PC-3 (cell line): ENCODE results near the gene RPS6KA2. TPM values are rescaled to one million over a fixed set of nuclear protein-coding genes. Genes with fewer than 3 reads are reported as not detected.

Source experiments
- ATAC-seq: fragments of 200-7000 bp; cut with Tn5 transposase; 2 replicates; pipeline ENCODE4 v1.9.1; 2020; ENCODE audit warnings: mild to moderate bottlenecking, moderate library complexity
- BruUV-seq: library from RNA; stranded (reverse); fragments of 400-500 nt; replicated peaks from 2 replicates; lab custom pipeline; 2021; lab: Mats Ljungman, UMichigan
- CTCF ChIA-PET: fragments of 300-600 bp; sonication (Branson Sonifier 250); formaldehyde crosslinking; loops from one replicate; lab custom pipeline; 2022; ENCODE audit warnings: antibody characterized with exemption; lab: Charles Lee
- POLR2A ChIA-PET: fragments of 300-600 bp; sonication (Branson Sonifier 250); formaldehyde crosslinking; loops from one replicate; lab custom pipeline; 2022; ENCODE audit warnings: antibody characterized with exemption; ENCODE audit not compliant: unreplicated experiment; lab: Charles Lee
- DNase-seq: peaks from one replicate; pipeline ENCODE4 v3.0.0-alpha.2; 2015
- H2AFZ ChIP-seq: fragments of 300-600 bp; sonication (generic); 2 replicates; pipeline ENCODE4 v1.6.0; 2016; ENCODE audit warnings: antibody characterized with exemption, low read length
- H3F3A ChIP-seq: fragments of 300-600 bp; sonication (generic); one replicate; pipeline ENCODE4 v1.6.0; 2017; ENCODE audit warnings: antibody characterized with exemption, low read length, control low read depth, mild to moderate bottlenecking; ENCODE audit not compliant: unreplicated experiment
- H3K27ac ChIP-seq: fragments of 300-600 bp; sonication (generic); 2 replicates; pipeline ENCODE4 v1.5.1; 2016; ENCODE audit warnings: mild to moderate bottlenecking, low read length
- H3K27me3 ChIP-seq: fragments of 300-600 bp; sonication (generic); 2 replicates; pipeline ENCODE4 v1.6.1; 2016; ENCODE audit warnings: low read length, mixed read lengths
- H3K36me3 ChIP-seq: fragments of 300-600 bp; sonication (generic); 2 replicates; pipeline ENCODE4 v1.6.1; 2016; ENCODE audit warnings: low read depth, mixed run types, low read length, mixed read lengths
- H3K4me1 ChIP-seq: fragments of 300-600 bp; sonication (generic); 2 replicates; pipeline ENCODE4 v1.5.1; 2016; ENCODE audit warnings: low read length; ENCODE audit not compliant: insufficient read depth
- H3K4me2 ChIP-seq: fragments of 300-600 bp; sonication (generic); 2 replicates; pipeline ENCODE4 v1.6.0; 2016; ENCODE audit warnings: low read length
- H3K4me3 ChIP-seq: fragments of 300-600 bp; sonication (generic); 2 replicates; pipeline ENCODE4 v1.5.1; 2016; ENCODE audit warnings: mild to moderate bottlenecking, low read length, mixed read lengths
- H3K79me2 ChIP-seq: fragments of 300-600 bp; sonication (generic); 2 replicates; pipeline ENCODE4 v1.6.1; 2017; ENCODE audit warnings: low read length, mixed read lengths
- H3K9ac ChIP-seq: fragments of 300-600 bp; sonication (generic); 2 replicates; pipeline ENCODE4 v1.6.0; 2016; ENCODE audit warnings: mild to moderate bottlenecking, low read length
- H3K9me2 ChIP-seq: fragments of 300-600 bp; sonication (generic); replicated peaks from 2 replicates; pipeline ENCODE4 v1.6.1; 2016; ENCODE audit warnings: mixed run types, low read length, mixed read lengths
- H3K9me3 ChIP-seq: fragments of 300-600 bp; sonication (generic); 2 replicates; pipeline ENCODE4 v1.6.1; 2016; ENCODE audit warnings: low read length, mixed read lengths
- H4K20me1 ChIP-seq: fragments of 300-600 bp; sonication (generic); 2 replicates; pipeline ENCODE4 v1.6.1; 2016; ENCODE audit warnings: low read length, mixed read lengths
- EZH2 ChIP-seq: fragments of 300-600 bp; sonication (generic); IDR thresholded peaks from one replicate; pipeline ENCODE4 v1.6.1; 2017; ENCODE audit warnings: antibody characterized with exemption, mild to moderate bottlenecking, low read length; ENCODE audit not compliant: unreplicated experiment
- EZH2phosphoT487 ChIP-seq: fragments of 300-600 bp; sonication (generic); IDR thresholded peaks from 2 replicates; pipeline ENCODE4 v1.6.1; 2018; ENCODE audit warnings: mild to moderate bottlenecking, antibody characterized with exemption, low read length, borderline replicate concordance
- intact Hi-C: fragments of 100-400 bp; cut with micrococcal nuclease; formaldehyde crosslinking; loops from 2 replicates; pipeline ENCODE4 v1.9.0; 2023
- total RNA-seq: library from RNA; depleted of rRNA; stranded (reverse); fragments of >200 nt; gene quantifications from 2 replicates; pipeline ENCODE4 v1.2.3, GENCODE V29; 2014
- TF ChIP-seq, protein P1 (sequence below): fragments of 300-600 bp; sonication (generic); conservative IDR thresholded peaks from 2 replicates; pipeline ENCODE4 v1.5.1; 2017; ENCODE audit warnings: antibody characterized with exemption, low read depth, mild to moderate bottlenecking, low read length

RPS6KA2 gene
- total RNA-seq, 1 experiment from 2014 or later, result 5.1 TPM

GRCh38 chr6:166382500-166382932, 244.5 kb downstream of the RPS6KA2 start:
- Histone ChIP-seq H3F3A (no peaks in the 10 kb centered on the region), H3K9ac (peak overlapping the region; percentile 41; the same call in 1 of the 2 replicates), H2AFZ (peak overlapping the region; percentile 95), H3K79me2 (no peaks in the 10 kb centered on the region), H3K4me2 (peak overlapping the region; percentile 93), H3K9me2 (no peaks in the 10 kb centered on the region), H3K36me3 (no peaks in the 10 kb centered on the region), H3K9me3 (no peaks in the 10 kb centered on the region), H3K27me3 (no peaks in the 10 kb centered on the region), H4K20me1 (no peaks in the 10 kb centered on the region), H3K4me3 (peak overlapping the region; percentile 88), H3K4me1 (peaks cover 4% of the 10 kb centered on the region), H3K27ac (no peak overlapping the region)
- intact Hi-C loops, result loop anchor here (2.0 to 5.0 kb wide), 3 partner anchors 40 to 105 kb away; partner anchors contain the start of gene SFT2D1
- TF ChIP-seq EZH2 (no peak), EZH2phosphoT487 (no peak)
- TF ChIP-seq, protein P1, sequence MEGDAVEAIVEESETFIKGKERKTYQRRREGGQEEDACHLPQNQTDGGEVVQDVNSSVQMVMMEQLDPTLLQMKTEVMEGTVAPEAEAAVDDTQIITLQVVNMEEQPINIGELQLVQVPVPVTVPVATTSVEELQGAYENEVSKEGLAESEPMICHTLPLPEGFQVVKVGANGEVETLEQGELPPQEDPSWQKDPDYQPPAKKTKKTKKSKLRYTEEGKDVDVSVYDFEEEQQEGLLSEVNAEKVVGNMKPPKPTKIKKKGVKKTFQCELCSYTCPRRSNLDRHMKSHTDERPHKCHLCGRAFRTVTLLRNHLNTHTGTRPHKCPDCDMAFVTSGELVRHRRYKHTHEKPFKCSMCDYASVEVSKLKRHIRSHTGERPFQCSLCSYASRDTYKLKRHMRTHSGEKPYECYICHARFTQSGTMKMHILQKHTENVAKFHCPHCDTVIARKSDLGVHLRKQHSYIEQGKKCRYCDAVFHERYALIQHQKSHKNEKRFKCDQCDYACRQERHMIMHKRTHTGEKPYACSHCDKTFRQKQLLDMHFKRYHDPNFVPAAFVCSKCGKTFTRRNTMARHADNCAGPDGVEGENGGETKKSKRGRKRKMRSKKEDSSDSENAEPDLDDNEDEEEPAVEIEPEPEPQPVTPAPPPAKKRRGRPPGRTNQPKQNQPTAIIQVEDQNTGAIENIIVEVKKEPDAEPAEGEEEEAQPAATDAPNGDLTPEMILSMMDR, result no peak
- POLR2A ChIA-PET, result no interaction called here
- CTCF ChIA-PET, result no interaction called here
- ATAC-seq (no peak), DNase-seq (no peak)
- no TSS peak for BruUV-seq

DNA sequence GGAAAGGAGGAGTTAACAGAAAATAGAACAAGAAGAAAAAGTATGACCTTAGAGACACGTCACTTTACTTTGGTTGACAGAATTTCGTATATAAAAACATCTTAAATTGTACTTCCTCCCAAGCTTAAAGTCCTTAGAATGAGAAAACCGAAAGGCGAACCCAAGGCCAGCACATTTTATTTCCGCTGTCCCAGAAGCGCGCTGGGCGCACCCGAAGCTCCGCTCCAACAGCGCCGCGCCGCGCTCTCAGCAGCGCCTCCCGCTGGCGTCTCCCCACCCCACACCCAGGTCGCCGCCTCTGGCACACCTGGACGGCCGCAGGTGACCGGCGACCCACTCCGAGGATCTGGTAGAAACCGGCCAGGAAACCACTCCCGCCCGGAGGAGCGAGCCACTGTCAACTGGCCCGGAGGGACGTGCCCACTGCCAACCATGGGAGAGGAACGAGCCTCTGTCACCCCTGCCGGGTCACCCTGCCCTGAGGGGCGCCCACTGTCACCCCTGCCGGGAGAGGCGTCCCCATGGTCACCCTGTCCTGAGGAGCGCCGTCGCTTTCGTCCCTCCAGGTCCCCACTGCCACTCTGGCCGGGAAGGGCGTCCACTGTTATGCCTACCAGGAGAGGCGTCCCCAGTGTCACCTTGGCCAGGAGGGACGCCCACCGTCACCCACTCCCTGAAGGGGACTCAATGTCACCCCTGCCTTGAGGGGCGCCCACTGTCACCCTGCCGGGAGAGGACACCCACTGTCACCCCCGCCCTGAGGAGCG, 245.1 kb downstream of the RPS6KA2 start:
- peak; percentile 48 for ATAC-seq
- no TSS peak for BruUV-seq
- H2AFZ ChIP-seq, result peak overlapping the region; percentile 95
- peak overlapping the region; percentile 88 for H3K4me3 ChIP-seq
- no peak overlapping the region for H3K27ac ChIP-seq
- no peaks in the 10 kb centered on the region for H3K36me3 ChIP-seq
- peak overlapping the region; percentile 93 for H3K4me2 ChIP-seq
- TF ChIP-seq EZH2 (no peak), EZH2phosphoT487 (no peak)
- TF ChIP-seq, protein P1, result peak; percentile 72
- H3K9me2 ChIP-seq, result no peaks in the 10 kb centered on the region
- H3K9me3 ChIP-seq, result no peaks in the 10 kb centered on the region
- intact Hi-C loops, result loop anchor here (2.0 to 5.0 kb wide), 3 partner anchors 39 to 105 kb away; partner anchors contain the start of gene SFT2D1
- ChIA-PET POLR2A (no interaction called here), CTCF (interaction anchor here (0.7 to 1.1 kb wide), 3 partner anchors 11 to 106 kb away, joined by 3 to 4 read pairs (median 3); no protein-coding TSS in a partner anchor)
- no peaks in the 10 kb centered on the region for H3K79me2 ChIP-seq
- no peaks in the 10 kb centered on the region for H4K20me1 ChIP-seq
- H3K4me1 ChIP-seq, result peaks cover 4% of the 10 kb centered on the region
- peak; percentile 72 for DNase-seq
- no peaks in the 10 kb centered on the region for H3K27me3 ChIP-seq
- peak overlapping the region; percentile 51; the same call in 1 of the 2 replicates for H3K9ac ChIP-seq
- no peaks in the 10 kb centered on the region for H3F3A ChIP-seq
